H9 (cell line): Measurements from ENCODE around the gene INPP5A. TPM values are rescaled to one million over a fixed set of nuclear protein-coding genes. Genes with fewer than 3 reads are reported as not detected.

Source experiments
- DNase-seq: peaks from one replicate; pipeline ENCODE4 v3.0.0-alpha.2; 2017
- H2AFZ ChIP-seq: one replicate; pipeline ENCODE4 v1.6.1; 2013; ENCODE audit warnings: mild to moderate bottlenecking, low read length, control low read depth, moderate library complexity
- H2AK5ac ChIP-seq: 2 replicates; pipeline ENCODE4 v1.6.1; 2013; ENCODE audit warnings: low read length, control low read depth, mixed read lengths; ENCODE audit not compliant: insufficient read length
- H2BK120ac ChIP-seq: one replicate; pipeline ENCODE4 v1.6.1; 2013; ENCODE audit warnings: low read depth, mild to moderate bottlenecking, low read length, control low read depth, inconsistent platforms; ENCODE audit not compliant: poor library complexity, severe bottlenecking
- H2BK12ac ChIP-seq: 2 replicates; pipeline ENCODE4 v1.6.1; 2013; ENCODE audit warnings: low read length, control low read depth, mixed read lengths, low read depth; ENCODE audit not compliant: insufficient read length
- H2BK15ac ChIP-seq: 2 replicates; pipeline ENCODE4 v1.6.1; 2013; ENCODE audit warnings: low read depth, low read length, control low read depth
- H2BK20ac ChIP-seq: one replicate; pipeline ENCODE4 v1.6.1; 2013; ENCODE audit warnings: low read depth, mild to moderate bottlenecking, low read length, control low read depth, inconsistent platforms; ENCODE audit not compliant: poor library complexity, severe bottlenecking
- H2BK5ac ChIP-seq: 2 replicates; pipeline ENCODE4 v1.6.1; 2013; ENCODE audit warnings: low read length, control low read depth, mixed read lengths; ENCODE audit not compliant: insufficient read length
- H3K14ac ChIP-seq: 2 replicates; pipeline ENCODE4 v1.6.1; 2013; ENCODE audit warnings: low read length, control low read depth; ENCODE audit not compliant: insufficient read depth
- H3K18ac ChIP-seq: 2 replicates; pipeline ENCODE4 v1.6.1; 2013; ENCODE audit warnings: low read depth, mild to moderate bottlenecking, mixed read lengths, low read length, control low read depth; ENCODE audit not compliant: insufficient read length
- H3K23ac ChIP-seq: 2 replicates; pipeline ENCODE4 v1.6.1; 2013; ENCODE audit warnings: low read length, control low read depth, mixed read lengths, low read depth; ENCODE audit not compliant: insufficient read length
- H3K23me2 ChIP-seq: 2 replicates; pipeline ENCODE4 v1.6.1; 2013; ENCODE audit warnings: low read depth, mild to moderate bottlenecking, mixed read lengths, low read length, control low read depth; ENCODE audit not compliant: insufficient read length, poor library complexity, severe bottlenecking
- H3K27ac ChIP-seq: 2 replicates; pipeline ENCODE4 v1.5.1; 2013; ENCODE audit warnings: low read length, control low read depth, mixed read lengths, low read depth; ENCODE audit not compliant: insufficient read length
- H3K27me3 ChIP-seq: 2 replicates; pipeline ENCODE4 v1.6.1; 2013; ENCODE audit warnings: low read length, control low read depth, inconsistent platforms; ENCODE audit not compliant: insufficient read depth
- H3K4ac ChIP-seq: 2 replicates; pipeline ENCODE4 v1.6.1; 2013; ENCODE audit warnings: low read depth, mild to moderate bottlenecking, control low read depth, inconsistent platforms, low read length, moderate library complexity
- H3K4me1 ChIP-seq: 2 replicates; pipeline ENCODE4 v1.6.1; 2013; ENCODE audit warnings: low read length, control low read depth, inconsistent platforms; ENCODE audit not compliant: insufficient read depth
- H3K4me2 ChIP-seq: 2 replicates; pipeline ENCODE4 v1.6.1; 2013; ENCODE audit warnings: low read length, control low read depth, mixed read lengths; ENCODE audit not compliant: insufficient read length, insufficient read depth
- H3K56ac ChIP-seq: 2 replicates; pipeline ENCODE4 v1.6.1; 2013; ENCODE audit warnings: low read depth, mild to moderate bottlenecking, mixed read lengths, low read length, control low read depth; ENCODE audit not compliant: insufficient read length
- H3K79me1 ChIP-seq: 2 replicates; pipeline ENCODE4 v1.6.1; 2013; ENCODE audit warnings: low read depth, mild to moderate bottlenecking, moderate library complexity, low read length, control low read depth, inconsistent platforms; ENCODE audit not compliant: insufficient read depth, poor library complexity, severe bottlenecking
- H3K79me2 ChIP-seq: 2 replicates; pipeline ENCODE4 v1.6.1; 2013; ENCODE audit warnings: low read length, control low read depth, inconsistent platforms; ENCODE audit not compliant: insufficient read depth
- H3K9ac ChIP-seq: 2 replicates; pipeline ENCODE4 v1.6.1; 2013; ENCODE audit warnings: low read length, control low read depth, mixed read lengths; ENCODE audit not compliant: insufficient read length; ENCODE audit errors: extremely low read depth
- H3K9me3 ChIP-seq: one replicate; pipeline ENCODE4 v1.6.1; 2013; ENCODE audit warnings: low read depth, low read length, inconsistent platforms; ENCODE audit not compliant: control insufficient read depth
- H3T11ph ChIP-seq: one replicate; pipeline ENCODE4 v1.6.1; 2013; ENCODE audit warnings: mild to moderate bottlenecking, low read length, control low read depth, inconsistent platforms
- H4K20me1 ChIP-seq: one replicate; pipeline ENCODE4 v1.6.1; 2013; ENCODE audit not compliant: control insufficient read depth, insufficient read length, insufficient read depth
- H4K5ac ChIP-seq: 2 replicates; pipeline ENCODE4 v1.6.1; 2013; ENCODE audit warnings: low read depth, mild to moderate bottlenecking, mixed read lengths, low read length, control low read depth; ENCODE audit not compliant: insufficient read length
- H4K8ac ChIP-seq: replicated peaks from 2 replicates; pipeline ENCODE4 v1.6.1; 2013; ENCODE audit warnings: low read length, control low read depth, mixed read lengths, low read depth; ENCODE audit not compliant: insufficient read length
- H4K91ac ChIP-seq: 2 replicates; pipeline ENCODE4 v1.6.1; 2013; ENCODE audit warnings: low read depth, mild to moderate bottlenecking, moderate library complexity, mixed read lengths, low read length, control low read depth; ENCODE audit not compliant: insufficient read length
- H3K27ac Mint-ChIP-seq, 3 experiments: 2 replicates in 2 of 3; 3 replicates in 1 of 3; pipeline ENCODE4 v1.8.0; 2020 to 2021; ENCODE audit warnings: mixed read lengths in 3 of 3, mild to moderate bottlenecking in 1 of 3, moderate library complexity in 1 of 3
- H3K27me3 Mint-ChIP-seq: 2 replicates; pipeline ENCODE4 v1.8.0; 2021; ENCODE audit warnings: low read depth, mild to moderate bottlenecking, moderate library complexity, mixed read lengths
- H3K36me3 Mint-ChIP-seq, 3 experiments: 2 replicates in 2 of 3; 3 replicates in 1 of 3; pipeline ENCODE4 v1.8.0; 2020 to 2021; ENCODE audit warnings: low read depth in 3 of 3, mixed read lengths in 3 of 3; ENCODE audit not compliant: insufficient read depth in 1 of 3
- H3K4me1 Mint-ChIP-seq, 2 experiments: 2 replicates each; pipeline ENCODE4 v1.8.0; 2020; ENCODE audit warnings: mixed read lengths in 2 of 2
- H3K4me3 Mint-ChIP-seq, 2 experiments: 2 replicates in 1 of 2; 3 replicates in 1 of 2; pipeline ENCODE4 v1.8.0; 2020 to 2021; ENCODE audit warnings: mild to moderate bottlenecking in 2 of 2, mixed read lengths in 2 of 2, moderate library complexity in 1 of 2
- H3K9me3 Mint-ChIP-seq, 2 experiments: 2 replicates in 1 of 2; 3 replicates in 1 of 2; pipeline ENCODE4 v1.8.0; 2020; ENCODE audit warnings: mild to moderate bottlenecking in 2 of 2, mixed read lengths in 2 of 2, moderate library complexity in 1 of 2
- CTCF ChIP-seq: fragments of 200-600 bp; sonication (generic); conservative IDR thresholded peaks from 3 replicates; pipeline ENCODE4 v1.8.0; 2021; ENCODE audit warnings: antibody characterized with exemption, mild to moderate bottlenecking
- WGBS: extraction: QIAGEN DNeasy Blood & Tissue Kit; methylation state at CpG from one replicate; pipeline ENCODE4 v1.1.7; 2013; ENCODE audit warnings: missing lambda C conversion rate, low lambda C conversion rate, mixed read lengths; ENCODE audit not compliant: insufficient read length; ENCODE audit errors: extremely low coverage; 5-methylcytosine and 5-hydroxymethylcytosine counted together
- total RNA-seq: library from RNA; stranded (reverse); gene quantifications from 2 replicates; pipeline ENCODE4 v1.2.1, GENCODE V29; 2021

INPP5A gene
- total RNA-seq, 1 experiment from 2014 or later: 17.7 TPM

DNA sequence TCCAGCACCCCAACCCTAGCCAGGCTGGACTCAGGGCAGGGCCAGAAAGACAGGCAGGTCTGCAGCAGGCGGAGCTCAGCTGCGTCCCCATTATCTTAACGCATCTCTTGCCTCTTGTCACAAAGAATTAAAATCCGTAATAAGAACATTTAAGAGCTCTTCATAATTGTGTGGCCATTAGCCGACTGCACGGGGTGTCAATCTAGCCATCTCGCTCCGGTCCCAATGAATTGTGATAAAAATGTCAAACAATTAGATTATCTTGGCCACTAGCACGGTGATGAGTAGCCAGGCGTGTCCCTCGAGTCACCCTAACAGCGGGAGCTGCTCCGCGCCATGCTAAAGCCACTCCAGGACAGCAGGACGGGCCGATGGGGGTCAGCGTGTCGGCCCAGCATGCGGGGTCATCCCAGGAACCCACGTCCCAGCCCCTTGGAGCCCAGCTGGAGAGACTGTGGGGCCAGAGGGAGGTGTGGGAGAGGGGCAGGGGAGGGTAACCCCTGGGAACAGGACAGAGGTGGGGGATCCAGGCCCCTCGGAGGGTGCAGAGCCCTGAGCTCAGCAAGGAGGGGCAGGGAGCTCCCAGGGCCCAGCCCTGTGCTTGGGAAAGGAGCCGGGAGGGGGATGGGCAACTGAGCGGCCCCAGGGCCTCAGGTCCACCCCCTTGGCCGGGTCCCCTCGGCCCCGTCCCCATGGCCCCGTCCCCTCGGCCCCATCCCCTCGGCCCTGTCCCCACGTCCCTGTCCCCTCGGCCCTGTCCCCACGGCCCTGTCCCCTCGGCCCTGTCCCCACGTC lies 266.0 kb downstream of the INPP5A start:
- H4K91ac ChIP-seq: no peak overlapping the region
- H3K4ac ChIP-seq: no peak overlapping the region
- H3K9ac ChIP-seq: no peak overlapping the region
- H4K8ac ChIP-seq: no peak overlapping the region
- no peak overlapping the region for H2AFZ ChIP-seq
- no peak overlapping the region for H4K5ac ChIP-seq
- H3K56ac ChIP-seq: no peak overlapping the region
- Mint-ChIP-seq H3K4me1 (peaks cover 0 to 14% of the 10 kb centered on the region in 2 experiments; a peak in 2 of 4 replicates), H3K27me3 (no peaks in the 10 kb centered on the region; the same call in 1 of the 2 replicates), H3K36me3 (no peaks in the 10 kb centered on the region; a peak in 2 of 7 replicates), H3K4me3 (peak overlapping the region in 1 of 2 experiments; percentile 15; a peak in 1 of 5 replicates), H3K9me3 (peaks cover 0 to 6% of the 10 kb centered on the region in 2 experiments; a peak in 3 of 5 replicates), H3K27ac (no peak overlapping the region)
- no peak overlapping the region for H2BK15ac ChIP-seq
- no peaks in the 10 kb centered on the region for H3K79me2 ChIP-seq
- no peak for TF ChIP-seq CTCF
- H3K23ac ChIP-seq: no peak overlapping the region
- no peaks in the 10 kb centered on the region for H3K9me3 ChIP-seq
- no peak overlapping the region for H2AK5ac ChIP-seq
- no peak overlapping the region for H2BK12ac ChIP-seq
- H3K27me3 ChIP-seq: no peaks in the 10 kb centered on the region
- H2BK20ac ChIP-seq: no peak overlapping the region
- H2BK120ac ChIP-seq: no peak overlapping the region
- DNase-seq: no peak
- H3T11ph ChIP-seq: no peak overlapping the region
- H3K14ac ChIP-seq: no peak overlapping the region; the same call in 1 of the 2 replicates
- no peak overlapping the region for H3K18ac ChIP-seq
- no peaks in the 10 kb centered on the region for H3K79me1 ChIP-seq
- H3K4me2 ChIP-seq: no peak overlapping the region
- H2BK5ac ChIP-seq: no peak overlapping the region
- no peaks in the 10 kb centered on the region for H3K4me1 ChIP-seq
- no CpG with 5 or more reads among the region's 34 CpGs for WGBS
- no peak overlapping the region for H3K27ac ChIP-seq
- H4K20me1 ChIP-seq: no peaks in the 10 kb centered on the region
- no peaks in the 10 kb centered on the region for H3K23me2 ChIP-seq
